Measurements from ENCODE around the gene TLX2.

The TLX2 gene

GRCh38 chr2:74532222-74532621 lies 18.0 kb downstream of the TLX2 start:
- no peak for DNase-seq (ENCODE audit: low read depth)

- DNase-seq (ENCODE audit: low read depth), result no peak
These were observed 19.2 kb downstream of the TLX2 start for GRCh38 chr2:74533464-74533863.

- no peak for DNase-seq (ENCODE audit: low read depth)
These were observed 20.2 kb downstream of the TLX2 start for GRCh38 chr2:74534411-74534810.

- no peak for DNase-seq (ENCODE audit: low read depth)
These were observed 21.3 kb downstream of the TLX2 start for GRCh38 chr2:74535440-74535965.

GRCh38 chr2:74536166-74536950 lies 22.1 kb downstream of the TLX2 start:
- no peak for DNase-seq (ENCODE audit: low read depth)

- no peak for DNase-seq (ENCODE audit: low read depth)
These were observed 22.9 kb downstream of the TLX2 start for GRCh38 chr2:74537140-74537539.

- DNase-seq (ENCODE audit: low read depth), result no peak
These were observed 24.7 kb downstream of the TLX2 start for GRCh38 chr2:74538881-74539339.

- DNase-seq (ENCODE audit: low read depth), result no peak
These were observed 26.0 kb downstream of the TLX2 start for GRCh38 chr2:74540291-74540690.

- no peak for DNase-seq (ENCODE audit: low read depth)
These were observed 28.7 kb downstream of the TLX2 start for GRCh38 chr2:74542978-74543377.

- no peak for DNase-seq (ENCODE audit: low read depth)
These were observed 30.4 kb downstream of the TLX2 start for GRCh38 chr2:74544634-74545033.

GRCh38 chr2:74546004-74546403 lies 31.8 kb downstream of the TLX2 start:
- DNase-seq (ENCODE audit: low read depth), result no peak

GRCh38 chr2:74548285-74548899 lies 34.1 kb downstream of the TLX2 start:
- no peak for DNase-seq (ENCODE audit: low read depth)

- no peak for DNase-seq (ENCODE audit: low read depth)
These were observed 34.9 kb downstream of the TLX2 start for GRCh38 chr2:74548900-74549826.

GRCh38 chr2:74550231-74550630 lies 36.0 kb downstream of the TLX2 start:
- no peak for DNase-seq (ENCODE audit: low read depth)

GRCh38 chr2:74551530-74551929 lies 37.3 kb downstream of the TLX2 start:
- DNase-seq (ENCODE audit: low read depth), result no peak

- no peak for DNase-seq (ENCODE audit: low read depth)
These were observed 38.0 kb downstream of the TLX2 start for GRCh38 chr2:74551942-74552913.

GRCh38 chr2:74552914-74553811 lies 38.9 kb downstream of the TLX2 start:
- DNase-seq (ENCODE audit: low read depth), result no peak

- DNase-seq (ENCODE audit: low read depth), result peak; percentile 78
These were observed 39.9 kb downstream of the TLX2 start, which contains the start of the genes DOK1 and LOXL3 for GRCh38 chr2:74553892-74554819. Gene DOK1 (plus strand): TSS chr2:74554720. CDS start chr2:74554755, 35 bp downstream. Gene LOXL3 (minus strand): TSS chr2:74553942. CDS start chr2:74552634, 1,308 bp downstream.

Data from activated T-cell treated with anti-CD3 and anti-CD28 coated beads for 24 hours (primary cell).